ENCODE data around the gene HS6ST3.

The HS6ST3 gene

GRCh38 chr13:96065849-96066248 lies 24.1 kb upstream of the HS6ST3 start:
- TF ChIP-seq YY1 (IDR thresholded peaks at IDR 0.05; ENCODE audit: low read depth) (no peak), EP300 (IDR thresholded peaks at IDR 0.05; ENCODE audit: borderline replicate concordance) (no peak), TCF12 (IDR thresholded peaks at IDR 0.05; ENCODE audit: low read depth) (no peak), MAX (IDR thresholded peaks at IDR 0.05) (no peak), NFIC (IDR thresholded peaks at IDR 0.05) (no peak), TEAD4 (IDR thresholded peaks at IDR 0.05) (no peak), EGR1 (IDR thresholded peaks at IDR 0.05) (no peak), ZBTB7A (IDR thresholded peaks at IDR 0.05; ENCODE audit: low read depth) (no peak), RAD21 (IDR thresholded peaks at IDR 0.05; ENCODE audit: low read depth) (no peak)
- TF ChIP-seq, protein P1, sequence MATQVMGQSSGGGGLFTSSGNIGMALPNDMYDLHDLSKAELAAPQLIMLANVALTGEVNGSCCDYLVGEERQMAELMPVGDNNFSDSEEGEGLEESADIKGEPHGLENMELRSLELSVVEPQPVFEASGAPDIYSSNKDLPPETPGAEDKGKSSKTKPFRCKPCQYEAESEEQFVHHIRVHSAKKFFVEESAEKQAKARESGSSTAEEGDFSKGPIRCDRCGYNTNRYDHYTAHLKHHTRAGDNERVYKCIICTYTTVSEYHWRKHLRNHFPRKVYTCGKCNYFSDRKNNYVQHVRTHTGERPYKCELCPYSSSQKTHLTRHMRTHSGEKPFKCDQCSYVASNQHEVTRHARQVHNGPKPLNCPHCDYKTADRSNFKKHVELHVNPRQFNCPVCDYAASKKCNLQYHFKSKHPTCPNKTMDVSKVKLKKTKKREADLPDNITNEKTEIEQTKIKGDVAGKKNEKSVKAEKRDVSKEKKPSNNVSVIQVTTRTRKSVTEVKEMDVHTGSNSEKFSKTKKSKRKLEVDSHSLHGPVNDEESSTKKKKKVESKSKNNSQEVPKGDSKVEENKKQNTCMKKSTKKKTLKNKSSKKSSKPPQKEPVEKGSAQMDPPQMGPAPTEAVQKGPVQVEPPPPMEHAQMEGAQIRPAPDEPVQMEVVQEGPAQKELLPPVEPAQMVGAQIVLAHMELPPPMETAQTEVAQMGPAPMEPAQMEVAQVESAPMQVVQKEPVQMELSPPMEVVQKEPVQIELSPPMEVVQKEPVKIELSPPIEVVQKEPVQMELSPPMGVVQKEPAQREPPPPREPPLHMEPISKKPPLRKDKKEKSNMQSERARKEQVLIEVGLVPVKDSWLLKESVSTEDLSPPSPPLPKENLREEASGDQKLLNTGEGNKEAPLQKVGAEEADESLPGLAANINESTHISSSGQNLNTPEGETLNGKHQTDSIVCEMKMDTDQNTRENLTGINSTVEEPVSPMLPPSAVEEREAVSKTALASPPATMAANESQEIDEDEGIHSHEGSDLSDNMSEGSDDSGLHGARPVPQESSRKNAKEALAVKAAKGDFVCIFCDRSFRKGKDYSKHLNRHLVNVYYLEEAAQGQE (IDR thresholded peaks at IDR 0.05; ENCODE audit: low read depth): no peak

DNA sequence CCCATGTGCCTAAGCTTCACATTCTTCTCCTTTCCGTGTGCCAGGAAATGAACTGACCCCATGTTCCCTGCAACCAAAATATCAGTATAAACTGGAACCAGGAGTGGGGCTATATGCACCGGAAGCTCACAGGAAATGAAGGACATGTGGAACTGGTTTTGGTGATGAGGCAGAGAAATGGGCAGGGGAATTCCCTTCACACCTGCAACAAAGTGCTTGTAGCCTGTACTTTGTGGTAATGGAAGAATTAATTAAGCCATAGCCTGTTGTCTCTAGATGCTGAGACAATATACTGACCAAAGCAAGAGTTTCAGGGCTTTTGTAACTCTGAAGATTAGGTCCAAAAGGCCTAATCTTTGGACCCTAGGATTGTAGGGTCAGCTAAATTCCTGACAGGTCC lies 21.2 kb upstream of the HS6ST3 start:
- TF ChIP-seq MAX (IDR thresholded peaks at IDR 0.05) (no peak), EGR1 (IDR thresholded peaks at IDR 0.05) (no peak), ZBTB7A (IDR thresholded peaks at IDR 0.05; ENCODE audit: low read depth) (no peak), CEBPB (IDR thresholded peaks at IDR 0.05) (no peak), FOXM1 (IDR thresholded peaks at IDR 0.05; ENCODE audit: borderline replicate concordance, low read depth) (no peak), USF1 (IDR thresholded peaks at IDR 0.05) (no peak), RAD21 (IDR thresholded peaks at IDR 0.05; ENCODE audit: low read depth) (no peak), YY1 (IDR thresholded peaks at IDR 0.05; ENCODE audit: low read depth) (no peak), NFIC (IDR thresholded peaks at IDR 0.05) (no peak), EP300 (IDR thresholded peaks at IDR 0.05; ENCODE audit: borderline replicate concordance) (no peak), TEAD4 (IDR thresholded peaks at IDR 0.05) (no peak), CREB1 (IDR thresholded peaks at IDR 0.05; ENCODE audit: low read depth) (no peak), TAF1 (IDR thresholded peaks at IDR 0.05; ENCODE audit: low read depth) (no peak), TCF12 (IDR thresholded peaks at IDR 0.05; ENCODE audit: low read depth) (no peak)
- TF ChIP-seq, protein P1 (IDR thresholded peaks at IDR 0.05; ENCODE audit: low read depth): no peak

GRCh38 chr13:96071504-96071903 lies 18.4 kb upstream of the HS6ST3 start:
- TF ChIP-seq, protein P1 (IDR thresholded peaks at IDR 0.05; ENCODE audit: low read depth): no peak
- TF ChIP-seq RAD21 (IDR thresholded peaks at IDR 0.05; ENCODE audit: low read depth): no peak
- TF ChIP-seq CEBPB (IDR thresholded peaks at IDR 0.05): no peak
- no peak for TF ChIP-seq EP300 (IDR thresholded peaks at IDR 0.05; ENCODE audit: borderline replicate concordance)
- TF ChIP-seq TCF12 (IDR thresholded peaks at IDR 0.05; ENCODE audit: low read depth): no peak
- TF ChIP-seq CREB1 (IDR thresholded peaks at IDR 0.05; ENCODE audit: low read depth): no peak

- TF ChIP-seq FOXM1 (IDR thresholded peaks at IDR 0.05; ENCODE audit: borderline replicate concordance, low read depth) (no peak), EP300 (IDR thresholded peaks at IDR 0.05; ENCODE audit: borderline replicate concordance) (no peak), CEBPB (IDR thresholded peaks at IDR 0.05) (no peak), YY1 (IDR thresholded peaks at IDR 0.05; ENCODE audit: low read depth) (no peak), USF1 (IDR thresholded peaks at IDR 0.05) (no peak), MAX (IDR thresholded peaks at IDR 0.05) (no peak), EGR1 (IDR thresholded peaks at IDR 0.05) (no peak)
- TF ChIP-seq, protein P1 (IDR thresholded peaks at IDR 0.05; ENCODE audit: low read depth): no peak
These were observed 17.5 kb upstream of the HS6ST3 start for GRCh38 chr13:96072392-96072791.
